Globus pallidus (tissue), 1 donor: Measurements from ENCODE around the gene DNAJB7.
A peak's percentile ranks its signal among the peaks of the same experiment; 100 is the strongest.
"Not testable (repeated sequence)": the region's sequence is repeated elsewhere in the genome, so short reads cannot be mapped to it uniquely, and the experiment has no call there.

Experiments used
- DNase-seq: peaks from one replicate; pipeline ENCODE4 v3.0.0-alpha.2; 2015; ENCODE audit warnings: low spot score

DNAJB7 gene

GRCh38 chr22:40844951-40845350 is 17.0 kb downstream of the DNAJB7 start:
- no peak for DNase-seq

GRCh38 chr22:40838486-40838885 is 23.4 kb downstream of the DNAJB7 start:
- DNase-seq, result no peak

GRCh38 chr22:40834619-40835018 is 27.3 kb downstream of the DNAJB7 start:
- no peak for DNase-seq

- no peak for DNase-seq
These were observed 32.8 kb downstream of the DNAJB7 start for GRCh38 chr22:40829131-40829530.

GRCh38 chr22:40826984-40827741 is 34.8 kb downstream of the DNAJB7 start:
- no peak for DNase-seq

- not testable (repeated sequence) for DNase-seq
These were observed 35.6 kb downstream of the DNAJB7 start for GRCh38 chr22:40826292-40826691.

- DNase-seq, result no peak
These were observed 38.5 kb downstream of the DNAJB7 start for GRCh38 chr22:40823426-40823825.

- DNase-seq, result no peak
These were observed 42.2 kb downstream of the DNAJB7 start for GRCh38 chr22:40819599-40820140.

- peak; percentile 84 for DNase-seq
These were observed 42.9 kb downstream of the DNAJB7 start, which contains the start of gene SLC25A17 for GRCh38 chr22:40818747-40819598. Gene SLC25A17, minus strand, starts transcription at chr22:40819346. Its CDS starts 98 bp downstream, at chr22:40819248.

- DNase-seq, result no peak
These were observed 43.6 kb downstream of the DNAJB7 start for GRCh38 chr22:40818192-40818746.

- DNase-seq, result no peak
These were observed 44.2 kb downstream of the DNAJB7 start for GRCh38 chr22:40817737-40818136.

- no peak for DNase-seq
These were observed 48.0 kb downstream of the DNAJB7 start for GRCh38 chr22:40813912-40814315.
